SK-N-SH treated with all-trans-retinoic acid at 6 μM for 48 hours (cell line): ENCODE results near the gene SPIRE2.

ENCODE experiments used
- ATAC-seq: fragments of 200-7000 bp; cut with Tn5 transposase; 3 replicates; pipeline ENCODE4 v1.9.1; 2020; ENCODE audit warnings: mild to moderate bottlenecking, moderate library complexity
- ARNTL ChIP-seq: fragments of 450-650 bp; formaldehyde crosslinking; IDR thresholded peaks from 2 replicates; pipeline ENCODE4 v1.5.0; 2020; ENCODE audit warnings: low read depth, mild to moderate bottlenecking, moderate library complexity, borderline replicate concordance
- BACH2 ChIP-seq: fragments of 250-450 bp; sonication (Bioruptor Pico); IDR thresholded peaks from 2 replicates; pipeline ENCODE4 v1.9.0; 2021; ENCODE audit warnings: mild to moderate bottlenecking, borderline replicate concordance
- CSDC2 ChIP-seq: fragments of 250-450 bp; sonication (Bioruptor Pico); IDR thresholded peaks from 2 replicates; pipeline ENCODE4 v1.5.0; 2020; ENCODE audit warnings: mild to moderate bottlenecking, moderate library complexity
- GLIS3 ChIP-seq: fragments of 250-450 bp; sonication (Bioruptor Pico); IDR thresholded peaks from 2 replicates; pipeline ENCODE4 v1.5.0; 2020; ENCODE audit warnings: mild to moderate bottlenecking, moderate library complexity
- ISL1 ChIP-seq: fragments of 250-450 bp; sonication (Bioruptor Pico); IDR thresholded peaks from 2 replicates; pipeline ENCODE4 v2.1.2; 2022; ENCODE audit warnings: mild to moderate bottlenecking, moderate library complexity
- OSR1 ChIP-seq: fragments of 250-450 bp; sonication (Bioruptor Pico); IDR thresholded peaks from 2 replicates; pipeline ENCODE4 v1.8.0; 2022; ENCODE audit warnings: moderate library complexity, mild to moderate bottlenecking, inconsistent platforms
- PPARA ChIP-seq: fragments of 250-450 bp; sonication (Bioruptor Pico); IDR thresholded peaks from 2 replicates; pipeline ENCODE4 v1.5.0; 2020; ENCODE audit warnings: mild to moderate bottlenecking, borderline replicate concordance
- RARB ChIP-seq: fragments of 250-450 bp; sonication (Bioruptor Pico); IDR thresholded peaks from 2 replicates; pipeline ENCODE4 v1.8.0; 2021; ENCODE audit warnings: mild to moderate bottlenecking, moderate library complexity
- SNAI2 ChIP-seq: fragments of 250-450 bp; sonication (Bioruptor Pico); IDR thresholded peaks from 2 replicates; pipeline ENCODE4 v1.5.0; 2020; ENCODE audit warnings: mild to moderate bottlenecking, moderate library complexity
- TCF4 ChIP-seq: fragments of 250-450 bp; sonication (Bioruptor Pico); IDR thresholded peaks from 2 replicates; pipeline ENCODE4 v1.8.0; 2021; ENCODE audit warnings: mild to moderate bottlenecking, moderate library complexity, borderline replicate concordance
- TOX ChIP-seq: fragments of 250-450 bp; sonication (Bioruptor Pico); IDR thresholded peaks from 2 replicates; pipeline ENCODE4 v1.8.0; 2021; ENCODE audit warnings: mild to moderate bottlenecking, moderate library complexity, borderline replicate concordance
- ZC3H10 ChIP-seq: fragments of 250-450 bp; sonication (Bioruptor Pico); IDR thresholded peaks from 2 replicates; pipeline ENCODE4 v1.5.1; 2021; ENCODE audit warnings: mild to moderate bottlenecking, moderate library complexity
- ZFP3 ChIP-seq: fragments of 250-450 bp; sonication (Bioruptor Pico); IDR thresholded peaks from 2 replicates; pipeline ENCODE4 v1.5.0; 2020; ENCODE audit warnings: mild to moderate bottlenecking, moderate library complexity
- ZFP30 ChIP-seq: fragments of 450-650 bp; formaldehyde crosslinking; IDR thresholded peaks from 2 replicates; pipeline ENCODE4 v1.5.0; 2022; ENCODE audit warnings: mild to moderate bottlenecking, moderate library complexity
- ZNF565 ChIP-seq: fragments of 450-650 bp; formaldehyde crosslinking; conservative IDR thresholded peaks from 2 replicates; pipeline ENCODE4 v1.5.0; 2020; ENCODE audit warnings: low read depth, mild to moderate bottlenecking, moderate library complexity
- ZNF70 ChIP-seq: fragments of 450-650 bp; formaldehyde crosslinking; IDR thresholded peaks from 2 replicates; pipeline ENCODE4 v1.5.0; 2020; ENCODE audit warnings: mild to moderate bottlenecking, moderate library complexity
- TF ChIP-seq, protein P1 (sequence below): fragments of 250-450 bp; sonication (Bioruptor Pico); IDR thresholded peaks from 2 replicates; pipeline ENCODE4 v1.8.0; 2020; ENCODE audit warnings: mild to moderate bottlenecking, moderate library complexity, borderline replicate concordance
- TF ChIP-seq, protein P2 (sequence below): fragments of 250-450 bp; sonication (Bioruptor Pico); IDR thresholded peaks from 2 replicates; pipeline ENCODE4 v1.5.0; 2020; ENCODE audit warnings: mild to moderate bottlenecking, moderate library complexity
- TF ChIP-seq, protein P3 (sequence below): fragments of 250-450 bp; sonication (Bioruptor Pico); IDR thresholded peaks from 2 replicates; pipeline ENCODE4 v1.5.1; 2020; ENCODE audit warnings: low read depth, mild to moderate bottlenecking, moderate library complexity
- TF ChIP-seq, protein P4 (sequence below): fragments of 250-450 bp; sonication (Bioruptor Pico); IDR thresholded peaks from 2 replicates; pipeline ENCODE4 v1.8.0; 2021; ENCODE audit warnings: low read depth, mild to moderate bottlenecking, moderate library complexity, borderline replicate concordance
- TF ChIP-seq, protein P5 (sequence below): fragments of 250-450 bp; sonication (Bioruptor Pico); IDR thresholded peaks from 2 replicates; pipeline ENCODE4 v1.5.1; 2021; ENCODE audit warnings: mild to moderate bottlenecking, moderate library complexity

Gene SPIRE2

DNA sequence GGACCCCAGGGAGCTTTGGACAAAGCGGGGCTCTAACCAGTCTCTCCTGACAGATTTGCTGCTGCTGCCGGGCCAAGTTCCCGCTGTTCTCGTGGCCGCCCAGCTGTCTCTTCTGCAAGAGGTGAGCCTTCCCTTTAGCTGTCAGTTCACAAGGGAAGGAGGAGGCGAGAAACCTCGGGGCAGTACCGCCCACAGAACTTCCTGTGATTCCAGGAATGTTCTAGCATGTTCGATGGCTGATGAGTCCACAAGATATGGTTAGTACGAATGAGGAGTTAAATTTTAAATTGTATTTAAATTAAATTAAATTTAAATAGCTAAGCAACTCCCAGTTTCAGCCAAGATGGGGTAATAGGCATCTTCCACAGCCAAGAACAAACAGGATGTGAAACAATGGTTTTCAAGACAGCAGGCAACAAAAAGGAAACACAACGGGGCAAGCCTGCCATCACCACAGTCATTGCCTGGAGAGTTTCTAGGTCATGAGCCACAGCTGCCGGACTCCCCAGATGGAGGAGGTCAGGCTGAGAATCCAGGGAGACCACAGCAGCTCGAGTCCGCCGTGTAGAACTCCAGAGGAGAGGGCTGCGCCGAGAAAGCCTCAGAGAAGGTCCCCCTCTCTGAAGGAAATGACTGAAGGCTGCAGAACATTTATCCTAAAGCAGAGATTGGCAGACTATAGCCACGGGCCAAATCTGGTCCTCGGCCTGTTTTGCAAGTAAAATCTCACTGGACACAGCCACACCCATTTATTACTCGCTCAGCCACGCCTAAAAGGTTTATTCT lies 35.7 kb downstream of the SPIRE2 start:
- TF ChIP-seq, protein P1, sequence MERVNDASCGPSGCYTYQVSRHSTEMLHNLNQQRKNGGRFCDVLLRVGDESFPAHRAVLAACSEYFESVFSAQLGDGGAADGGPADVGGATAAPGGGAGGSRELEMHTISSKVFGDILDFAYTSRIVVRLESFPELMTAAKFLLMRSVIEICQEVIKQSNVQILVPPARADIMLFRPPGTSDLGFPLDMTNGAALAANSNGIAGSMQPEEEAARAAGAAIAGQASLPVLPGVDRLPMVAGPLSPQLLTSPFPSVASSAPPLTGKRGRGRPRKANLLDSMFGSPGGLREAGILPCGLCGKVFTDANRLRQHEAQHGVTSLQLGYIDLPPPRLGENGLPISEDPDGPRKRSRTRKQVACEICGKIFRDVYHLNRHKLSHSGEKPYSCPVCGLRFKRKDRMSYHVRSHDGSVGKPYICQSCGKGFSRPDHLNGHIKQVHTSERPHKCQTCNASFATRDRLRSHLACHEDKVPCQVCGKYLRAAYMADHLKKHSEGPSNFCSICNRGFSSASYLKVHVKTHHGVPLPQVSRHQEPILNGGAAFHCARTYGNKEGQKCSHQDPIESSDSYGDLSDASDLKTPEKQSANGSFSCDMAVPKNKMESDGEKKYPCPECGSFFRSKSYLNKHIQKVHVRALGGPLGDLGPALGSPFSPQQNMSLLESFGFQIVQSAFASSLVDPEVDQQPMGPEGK (CRISPR knock-in tag): no peak
- TF ChIP-seq PPARA (CRISPR knock-in tag) (no peak), RARB (CRISPR knock-in tag) (no peak), ZC3H10 (CRISPR knock-in tag) (no peak), ZFP3 (CRISPR knock-in tag) (no peak), ZFP30 (CRISPR knock-in tag) (no peak), ISL1 (no peak), OSR1 (CRISPR knock-in tag) (no peak), ZNF70 (CRISPR knock-in tag) (no peak), ARNTL (CRISPR knock-in tag) (no peak), TOX (CRISPR knock-in tag) (no peak), CSDC2 (CRISPR knock-in tag) (no peak), ZNF565 (CRISPR knock-in tag) (no peak), GLIS3 (no peak), BACH2 (no peak), TCF4 (no peak)
- TF ChIP-seq, protein P2, sequence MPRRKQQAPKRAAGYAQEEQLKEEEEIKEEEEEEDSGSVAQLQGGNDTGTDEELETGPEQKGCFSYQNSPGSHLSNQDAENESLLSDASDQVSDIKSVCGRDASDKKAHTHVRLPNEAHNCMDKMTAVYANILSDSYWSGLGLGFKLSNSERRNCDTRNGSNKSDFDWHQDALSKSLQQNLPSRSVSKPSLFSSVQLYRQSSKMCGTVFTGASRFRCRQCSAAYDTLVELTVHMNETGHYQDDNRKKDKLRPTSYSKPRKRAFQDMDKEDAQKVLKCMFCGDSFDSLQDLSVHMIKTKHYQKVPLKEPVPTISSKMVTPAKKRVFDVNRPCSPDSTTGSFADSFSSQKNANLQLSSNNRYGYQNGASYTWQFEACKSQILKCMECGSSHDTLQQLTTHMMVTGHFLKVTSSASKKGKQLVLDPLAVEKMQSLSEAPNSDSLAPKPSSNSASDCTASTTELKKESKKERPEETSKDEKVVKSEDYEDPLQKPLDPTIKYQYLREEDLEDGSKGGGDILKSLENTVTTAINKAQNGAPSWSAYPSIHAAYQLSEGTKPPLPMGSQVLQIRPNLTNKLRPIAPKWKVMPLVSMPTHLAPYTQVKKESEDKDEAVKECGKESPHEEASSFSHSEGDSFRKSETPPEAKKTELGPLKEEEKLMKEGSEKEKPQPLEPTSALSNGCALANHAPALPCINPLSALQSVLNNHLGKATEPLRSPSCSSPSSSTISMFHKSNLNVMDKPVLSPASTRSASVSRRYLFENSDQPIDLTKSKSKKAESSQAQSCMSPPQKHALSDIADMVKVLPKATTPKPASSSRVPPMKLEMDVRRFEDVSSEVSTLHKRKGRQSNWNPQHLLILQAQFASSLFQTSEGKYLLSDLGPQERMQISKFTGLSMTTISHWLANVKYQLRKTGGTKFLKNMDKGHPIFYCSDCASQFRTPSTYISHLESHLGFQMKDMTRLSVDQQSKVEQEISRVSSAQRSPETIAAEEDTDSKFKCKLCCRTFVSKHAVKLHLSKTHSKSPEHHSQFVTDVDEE (CRISPR knock-in tag): no peak
- TF ChIP-seq, protein P3, sequence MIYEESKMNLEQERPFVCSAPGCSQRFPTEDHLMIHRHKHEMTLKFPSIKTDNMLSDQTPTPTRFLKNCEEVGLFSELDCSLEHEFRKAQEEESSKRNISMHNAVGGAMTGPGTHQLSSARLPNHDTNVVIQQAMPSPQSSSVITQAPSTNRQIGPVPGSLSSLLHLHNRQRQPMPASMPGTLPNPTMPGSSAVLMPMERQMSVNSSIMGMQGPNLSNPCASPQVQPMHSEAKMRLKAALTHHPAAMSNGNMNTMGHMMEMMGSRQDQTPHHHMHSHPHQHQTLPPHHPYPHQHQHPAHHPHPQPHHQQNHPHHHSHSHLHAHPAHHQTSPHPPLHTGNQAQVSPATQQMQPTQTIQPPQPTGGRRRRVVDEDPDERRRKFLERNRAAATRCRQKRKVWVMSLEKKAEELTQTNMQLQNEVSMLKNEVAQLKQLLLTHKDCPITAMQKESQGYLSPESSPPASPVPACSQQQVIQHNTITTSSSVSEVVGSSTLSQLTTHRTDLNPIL: no peak
- TF ChIP-seq, protein P4, sequence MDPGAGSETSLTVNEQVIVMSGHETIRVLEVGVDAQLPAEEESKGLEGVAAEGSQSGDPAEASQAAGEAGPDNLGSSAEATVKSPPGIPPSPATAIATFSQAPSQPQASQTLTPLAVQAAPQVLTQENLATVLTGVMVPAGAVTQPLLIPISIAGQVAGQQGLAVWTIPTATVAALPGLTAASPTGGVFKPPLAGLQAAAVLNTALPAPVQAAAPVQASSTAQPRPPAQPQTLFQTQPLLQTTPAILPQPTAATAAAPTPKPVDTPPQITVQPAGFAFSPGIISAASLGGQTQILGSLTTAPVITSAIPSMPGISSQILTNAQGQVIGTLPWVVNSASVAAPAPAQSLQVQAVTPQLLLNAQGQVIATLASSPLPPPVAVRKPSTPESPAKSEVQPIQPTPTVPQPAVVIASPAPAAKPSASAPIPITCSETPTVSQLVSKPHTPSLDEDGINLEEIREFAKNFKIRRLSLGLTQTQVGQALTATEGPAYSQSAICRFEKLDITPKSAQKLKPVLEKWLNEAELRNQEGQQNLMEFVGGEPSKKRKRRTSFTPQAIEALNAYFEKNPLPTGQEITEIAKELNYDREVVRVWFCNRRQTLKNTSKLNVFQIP (CRISPR knock-in tag): no peak
- TF ChIP-seq, protein P5, sequence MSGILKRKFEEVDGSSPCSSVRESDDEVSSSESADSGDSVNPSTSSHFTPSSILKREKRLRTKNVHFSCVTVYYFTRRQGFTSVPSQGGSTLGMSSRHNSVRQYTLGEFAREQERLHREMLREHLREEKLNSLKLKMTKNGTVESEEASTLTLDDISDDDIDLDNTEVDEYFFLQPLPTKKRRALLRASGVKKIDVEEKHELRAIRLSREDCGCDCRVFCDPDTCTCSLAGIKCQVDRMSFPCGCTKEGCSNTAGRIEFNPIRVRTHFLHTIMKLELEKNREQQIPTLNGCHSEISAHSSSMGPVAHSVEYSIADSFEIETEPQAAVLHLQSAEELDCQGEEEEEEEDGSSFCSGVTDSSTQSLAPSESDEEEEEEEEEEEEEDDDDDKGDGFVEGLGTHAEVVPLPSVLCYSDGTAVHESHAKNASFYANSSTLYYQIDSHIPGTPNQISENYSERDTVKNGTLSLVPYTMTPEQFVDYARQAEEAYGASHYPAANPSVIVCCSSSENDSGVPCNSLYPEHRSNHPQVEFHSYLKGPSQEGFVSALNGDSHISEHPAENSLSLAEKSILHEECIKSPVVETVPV (CRISPR knock-in tag): no peak
- ATAC-seq: no peak

DNA sequence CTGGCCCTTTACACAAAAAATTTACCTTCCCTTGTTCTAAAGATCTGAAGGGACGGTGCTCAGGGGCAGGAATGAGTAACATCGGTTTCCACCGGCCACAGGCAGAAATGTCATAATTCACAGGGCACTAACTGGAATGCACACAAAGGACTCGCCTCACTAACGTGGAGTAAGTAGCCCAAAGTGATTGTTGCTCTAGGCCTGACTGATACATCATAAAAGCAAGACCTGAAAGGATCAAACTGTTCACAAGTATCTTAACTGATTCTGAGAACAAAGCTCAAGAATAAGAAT lies 36.2 kb downstream of the SPIRE2 start:
- no peak for ATAC-seq
- TF ChIP-seq OSR1 (CRISPR knock-in tag) (no peak), ZNF70 (CRISPR knock-in tag) (no peak), ZFP30 (CRISPR knock-in tag) (no peak), SNAI2 (no peak)

DNA sequence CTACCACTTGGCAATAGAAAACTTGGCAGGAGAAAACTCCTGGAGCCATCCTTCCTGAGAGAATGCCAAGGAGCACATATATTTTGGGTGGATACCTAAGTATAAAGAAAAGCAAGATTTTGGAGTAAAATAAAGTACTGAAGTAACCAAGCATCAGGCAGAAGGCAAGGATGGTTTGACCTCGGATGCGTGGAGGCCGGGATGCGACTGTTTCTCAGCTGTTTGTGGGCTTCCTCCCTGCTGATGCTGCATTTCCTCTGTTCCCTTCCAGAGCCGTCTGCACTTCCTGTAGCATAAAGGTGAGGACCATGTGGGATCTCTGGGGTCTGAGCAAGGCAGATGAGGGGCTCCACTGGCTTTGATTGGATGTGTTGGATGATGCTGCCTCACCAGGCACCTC lies 39.6 kb downstream of the SPIRE2 start:
- ATAC-seq: no peak

More for the DNA sequence above, 39.6 kb downstream of the SPIRE2 start:
- TF ChIP-seq, protein P2 (CRISPR knock-in tag): no peak
